MM.1S (cell line): ENCODE results near the gene PACRG.

Source experiments
- DNase-seq: peaks from one replicate; pipeline ENCODE4 v3.0.0-alpha.2; 2015
- H2AFZ ChIP-seq: fragments of 300-600 bp; sonication (generic); 2 replicates; pipeline ENCODE4 v1.6.0; 2016; ENCODE audit warnings: antibody characterized with exemption, low read length
- H3F3A ChIP-seq: fragments of 300-600 bp; sonication (generic); 2 replicates; pipeline ENCODE4 v1.6.1; 2016; ENCODE audit warnings: mild to moderate bottlenecking, antibody characterized with exemption, low read length, moderate library complexity, mixed read lengths; ENCODE audit not compliant: insufficient read depth
- H3K27ac ChIP-seq: fragments of 300-600 bp; sonication (generic); 2 replicates; pipeline ENCODE4 v1.5.1; 2016; ENCODE audit warnings: mild to moderate bottlenecking, low read length
- H3K27me3 ChIP-seq: fragments of 300-600 bp; sonication (generic); replicated peaks from 2 replicates; pipeline ENCODE4 v1.6.0; 2016; ENCODE audit warnings: low read length; ENCODE audit not compliant: insufficient read depth
- H3K36me3 ChIP-seq: fragments of 300-600 bp; sonication (generic); replicated peaks from 2 replicates; pipeline ENCODE4 v1.6.1; 2016; ENCODE audit warnings: mild to moderate bottlenecking, low read length, mixed read lengths; ENCODE audit not compliant: insufficient read depth
- H3K4me1 ChIP-seq: fragments of 300-600 bp; sonication (generic); 2 replicates; pipeline ENCODE4 v1.6.1; 2016; ENCODE audit warnings: low read length, mixed read lengths
- H3K4me2 ChIP-seq: fragments of 300-600 bp; sonication (generic); 2 replicates; pipeline ENCODE4 v1.6.0; 2016; ENCODE audit warnings: low read depth, low read length
- H3K4me3 ChIP-seq: fragments of 300-600 bp; sonication (generic); 2 replicates; pipeline ENCODE4 v1.5.1; 2016; ENCODE audit warnings: low read length, mixed read lengths
- H3K79me2 ChIP-seq: fragments of 300-600 bp; sonication (generic); 2 replicates; pipeline ENCODE4 v1.6.1; 2016; ENCODE audit warnings: mixed run types, low read length, mixed read lengths
- H3K9ac ChIP-seq: fragments of 300-600 bp; sonication (generic); 2 replicates; pipeline ENCODE4 v1.6.1; 2016; ENCODE audit warnings: low read length, mixed read lengths
- H3K9me2 ChIP-seq: fragments of 300-600 bp; sonication (generic); replicated peaks from 2 replicates; pipeline ENCODE4 v1.6.1; 2016; ENCODE audit warnings: mild to moderate bottlenecking, low read length, mixed read lengths; ENCODE audit not compliant: insufficient read depth
- H3K9me3 ChIP-seq: fragments of 300-600 bp; sonication (generic); replicated peaks from 2 replicates; pipeline ENCODE4 v1.6.1; 2016; ENCODE audit warnings: mild to moderate bottlenecking, low read length, mixed read lengths; ENCODE audit not compliant: insufficient read depth
- H4K20me1 ChIP-seq: fragments of 300-600 bp; sonication (generic); 2 replicates; pipeline ENCODE4 v1.6.1; 2016; ENCODE audit warnings: mild to moderate bottlenecking, low read length, moderate library complexity, mixed read lengths; ENCODE audit not compliant: insufficient read depth
- EZH2 ChIP-seq: fragments of 300-600 bp; sonication (generic); optimal IDR thresholded peaks from 2 replicates; pipeline ENCODE3; 2017; ENCODE audit warnings: low read depth, mild to moderate bottlenecking, antibody characterized with exemption, low read length, mixed read lengths
- EZH2phosphoT487 ChIP-seq: fragments of 300-600 bp; sonication (generic); IDR thresholded peaks from 2 replicates; pipeline ENCODE4 v1.6.1; 2018; ENCODE audit warnings: antibody characterized with exemption, low read length
- TF ChIP-seq, protein P1 (sequence below): fragments of 300-600 bp; sonication (generic); IDR thresholded peaks from 2 replicates; pipeline ENCODE4 v1.5.1; 2016; ENCODE audit warnings: antibody characterized with exemption, low read length, mixed read lengths

PACRG gene

DNA sequence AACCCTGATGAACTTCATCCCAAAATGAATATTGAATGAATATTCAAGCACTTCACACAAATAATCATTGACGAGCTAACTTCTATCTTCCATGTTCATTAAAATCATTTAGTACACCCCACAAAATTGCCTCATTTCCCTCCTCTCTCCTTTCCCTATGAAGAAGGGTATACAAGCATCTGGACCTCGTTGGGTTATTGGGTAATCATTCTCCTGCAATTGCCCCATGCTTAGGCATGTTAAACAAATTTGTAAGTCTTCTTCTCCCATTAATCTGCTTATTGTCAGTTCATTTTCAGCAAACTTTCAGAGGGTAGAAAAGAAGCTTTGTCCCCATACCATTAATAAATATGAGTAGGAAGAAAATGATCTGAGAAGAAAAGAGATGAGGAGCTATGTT, 27.8 kb upstream of the PACRG start:
- Histone ChIP-seq H3K4me1 (no peaks in the 10 kb centered on the region), H3K9me3 (no peaks in the 10 kb centered on the region), H3K4me2 (no peak overlapping the region), H4K20me1 (no peaks in the 10 kb centered on the region), H3K9me2 (no peaks in the 10 kb centered on the region), H3K36me3 (no peaks in the 10 kb centered on the region), H3F3A (no peaks in the 10 kb centered on the region), H3K4me3 (no peak overlapping the region), H3K79me2 (no peaks in the 10 kb centered on the region), H3K9ac (no peak overlapping the region), H2AFZ (no peak overlapping the region), H3K27ac (no peak overlapping the region), H3K27me3 (no peaks in the 10 kb centered on the region)
- no peak for TF ChIP-seq EZH2
- TF ChIP-seq, protein P1, sequence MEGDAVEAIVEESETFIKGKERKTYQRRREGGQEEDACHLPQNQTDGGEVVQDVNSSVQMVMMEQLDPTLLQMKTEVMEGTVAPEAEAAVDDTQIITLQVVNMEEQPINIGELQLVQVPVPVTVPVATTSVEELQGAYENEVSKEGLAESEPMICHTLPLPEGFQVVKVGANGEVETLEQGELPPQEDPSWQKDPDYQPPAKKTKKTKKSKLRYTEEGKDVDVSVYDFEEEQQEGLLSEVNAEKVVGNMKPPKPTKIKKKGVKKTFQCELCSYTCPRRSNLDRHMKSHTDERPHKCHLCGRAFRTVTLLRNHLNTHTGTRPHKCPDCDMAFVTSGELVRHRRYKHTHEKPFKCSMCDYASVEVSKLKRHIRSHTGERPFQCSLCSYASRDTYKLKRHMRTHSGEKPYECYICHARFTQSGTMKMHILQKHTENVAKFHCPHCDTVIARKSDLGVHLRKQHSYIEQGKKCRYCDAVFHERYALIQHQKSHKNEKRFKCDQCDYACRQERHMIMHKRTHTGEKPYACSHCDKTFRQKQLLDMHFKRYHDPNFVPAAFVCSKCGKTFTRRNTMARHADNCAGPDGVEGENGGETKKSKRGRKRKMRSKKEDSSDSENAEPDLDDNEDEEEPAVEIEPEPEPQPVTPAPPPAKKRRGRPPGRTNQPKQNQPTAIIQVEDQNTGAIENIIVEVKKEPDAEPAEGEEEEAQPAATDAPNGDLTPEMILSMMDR: no peak
- no peak for TF ChIP-seq EZH2phosphoT487
- no peak for DNase-seq

DNA sequence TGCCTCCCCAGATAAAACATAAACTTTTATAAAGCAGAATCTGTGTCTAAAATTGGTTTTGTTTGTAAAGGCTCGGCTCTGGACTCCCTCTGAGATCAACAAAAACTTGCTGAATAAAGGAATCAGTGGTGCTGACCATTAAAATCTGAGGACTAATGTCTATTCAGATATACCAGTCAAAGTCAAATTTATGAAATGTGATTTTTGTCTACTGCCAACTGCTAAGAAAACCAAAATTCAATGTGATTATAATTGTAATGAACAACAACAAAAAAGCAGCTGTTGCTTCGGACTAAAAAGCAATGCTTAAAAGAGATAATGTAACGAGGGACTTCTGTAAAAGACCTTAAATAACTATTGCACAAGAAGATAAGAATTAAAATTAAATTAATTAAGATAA, 26.8 kb upstream of the PACRG start:
- Histone ChIP-seq H3K27me3 (no peaks in the 10 kb centered on the region), H3K4me1 (no peaks in the 10 kb centered on the region), H2AFZ (no peak overlapping the region), H3F3A (no peaks in the 10 kb centered on the region), H3K9me3 (no peaks in the 10 kb centered on the region), H4K20me1 (no peaks in the 10 kb centered on the region), H3K36me3 (no peaks in the 10 kb centered on the region), H3K27ac (no peak overlapping the region), H3K9me2 (no peaks in the 10 kb centered on the region), H3K9ac (no peak overlapping the region), H3K79me2 (no peaks in the 10 kb centered on the region), H3K4me2 (no peak overlapping the region), H3K4me3 (no peak overlapping the region)
- TF ChIP-seq EZH2 (no peak), EZH2phosphoT487 (no peak)
- TF ChIP-seq, protein P1: no peak
- DNase-seq: no peak

DNA sequence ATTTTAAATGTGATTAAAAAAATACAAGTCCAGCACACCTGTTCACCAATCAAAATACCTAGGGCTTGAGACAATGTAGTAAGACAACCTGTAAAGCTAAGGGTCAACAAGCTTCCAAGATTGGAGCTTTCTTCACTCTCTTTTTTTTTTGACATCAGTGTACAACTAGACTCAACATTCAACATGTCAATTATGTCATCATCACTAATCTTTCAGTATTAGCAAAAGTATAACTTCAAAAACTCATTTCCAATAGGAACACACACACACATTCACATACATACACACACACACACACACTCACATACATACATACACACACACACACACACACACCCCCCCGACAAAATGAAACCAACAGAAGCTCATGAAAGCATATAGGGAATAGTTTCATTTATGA, 26.2 kb upstream of the PACRG start:
- no peak for DNase-seq
- Histone ChIP-seq H2AFZ (no peak overlapping the region), H3F3A (no peaks in the 10 kb centered on the region), H3K36me3 (no peaks in the 10 kb centered on the region), H3K27me3 (no peaks in the 10 kb centered on the region), H3K4me2 (no peak overlapping the region), H3K79me2 (no peaks in the 10 kb centered on the region), H3K27ac (no peak overlapping the region), H4K20me1 (no peaks in the 10 kb centered on the region), H3K9me3 (no peaks in the 10 kb centered on the region), H3K4me3 (no peak overlapping the region), H3K4me1 (no peaks in the 10 kb centered on the region), H3K9me2 (no peaks in the 10 kb centered on the region), H3K9ac (no peak overlapping the region)
- TF ChIP-seq EZH2phosphoT487 (no peak), EZH2 (no peak)
- TF ChIP-seq, protein P1: no peak
